GM18951 (cell line): ENCODE data around the gene APOL1.
"Not testable (repeated sequence)": the region's sequence is repeated elsewhere in the genome, so short reads cannot be mapped to it uniquely, and the experiment has no call there.

Source experiments
- POLR2A ChIP-seq: IDR thresholded peaks from 4 replicates; pipeline ENCODE4 v1.6.1; 2011; ENCODE audit warnings: mild to moderate bottlenecking; ENCODE audit not compliant: insufficient read length, insufficient read depth; ENCODE audit errors: extremely low read depth
- in situ Hi-C: fragments of 300-500 bp; cut with MboI; formaldehyde crosslinking; loops from one replicate; pipeline ENCODE4 v1.12.0; 2022; ENCODE audit warnings: low sequenced_read_pairs, mixed read lengths, inconsistent platforms; ENCODE audit not compliant: unreplicated experiment

The APOL1 gene

DNA sequence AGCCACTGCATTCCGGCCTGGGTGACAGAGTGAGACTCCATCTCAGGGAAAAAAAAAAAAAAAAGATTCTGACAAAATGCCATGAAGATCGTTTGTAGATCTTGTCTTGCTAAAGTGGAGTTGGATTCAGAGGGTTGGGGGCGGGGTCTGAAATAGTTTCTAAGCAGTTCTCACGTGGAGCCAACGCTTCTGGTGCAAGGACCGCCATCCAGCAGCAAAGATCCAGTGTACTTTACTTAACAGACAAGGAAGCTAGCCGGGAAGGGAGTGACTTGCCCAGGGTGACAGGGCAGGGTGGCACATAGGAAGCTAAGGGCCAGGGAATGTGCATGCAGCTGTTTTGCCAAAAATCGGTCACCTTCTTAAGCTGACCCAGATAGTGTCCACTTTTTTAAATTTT, 27.4 kb downstream of the APOL1 start:
- no peak for TF ChIP-seq POLR2A
- in situ Hi-C loops = no loop called here

GRCh38 chr22:36281781-36282327, 28.9 kb downstream of the APOL1 start:
- TF ChIP-seq POLR2A = no peak
- in situ Hi-C loops = no loop called here

- no peak for TF ChIP-seq POLR2A
- in situ Hi-C loops = no loop called here
Observed at GRCh38 chr22:36282328-36282831, 29.4 kb downstream of the APOL1 start.

- in situ Hi-C loops = no loop called here
- no peak for TF ChIP-seq POLR2A
Observed at GRCh38 chr22:36284171-36284571, 31.2 kb downstream of the APOL1 start.

- no peak for TF ChIP-seq POLR2A
- in situ Hi-C loops = no loop called here
Observed at GRCh38 chr22:36285017-36285416, 32.1 kb downstream of the APOL1 start.

- in situ Hi-C loops = no loop called here
Observed at GRCh38 chr22:36285545-36285944, 32.6 kb downstream of the APOL1 start.

GRCh38 chr22:36286096-36286957, 33.4 kb downstream of the APOL1 start:
- in situ Hi-C loops = no loop called here

More at GRCh38 chr22:36285545-36285944, 32.6 kb downstream of the APOL1 start:
- no peak for TF ChIP-seq POLR2A

GRCh38 chr22:36287881-36288515, 35.1 kb downstream of the APOL1 start:
- in situ Hi-C loops = no loop called here

More at GRCh38 chr22:36286096-36286957, 33.4 kb downstream of the APOL1 start:
- TF ChIP-seq POLR2A = no peak

DNA sequence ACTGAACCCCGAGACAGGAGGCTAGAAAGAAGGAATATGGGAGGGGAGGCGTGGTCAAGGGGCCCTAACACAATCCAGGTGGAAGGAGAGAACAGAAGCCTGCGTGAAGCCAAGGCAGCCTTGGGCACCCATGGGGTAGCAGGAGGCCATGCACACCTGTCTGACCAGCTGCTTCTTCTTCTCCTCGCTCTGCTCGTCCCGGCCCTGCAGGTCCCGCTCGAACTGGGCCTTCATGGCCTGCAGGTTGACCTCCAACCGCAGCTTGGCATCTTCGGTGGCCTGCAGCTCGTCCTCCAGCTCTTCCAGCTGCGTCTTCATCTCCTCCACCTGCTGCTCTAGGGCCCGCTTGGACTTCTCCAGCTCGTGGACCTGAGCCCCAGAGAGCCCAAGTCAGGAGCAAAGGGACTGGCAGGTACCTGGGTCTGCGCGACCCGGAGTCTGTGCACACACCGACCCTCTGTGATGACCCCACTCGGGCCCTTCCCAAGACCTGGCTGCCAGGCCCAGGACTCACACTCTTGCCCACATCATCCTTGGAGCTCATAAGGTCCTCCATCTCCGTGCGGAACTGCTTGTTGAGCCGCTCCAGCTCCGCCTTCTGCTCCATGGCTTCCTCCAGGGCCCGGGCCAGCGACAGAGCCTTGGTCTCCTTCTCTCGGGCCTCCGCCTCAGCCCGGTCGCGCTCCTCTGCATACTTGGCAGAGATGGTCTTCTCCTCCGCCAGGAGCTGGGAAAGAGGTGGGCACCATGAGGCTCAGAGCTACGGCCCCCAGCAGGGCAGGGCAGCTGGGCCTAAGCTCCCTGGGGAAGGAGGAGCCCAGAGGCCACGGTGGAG, 35.9 kb downstream of the APOL1 start:
- in situ Hi-C loops = no loop called here
- no peak for TF ChIP-seq POLR2A

More at GRCh38 chr22:36287881-36288515, 35.1 kb downstream of the APOL1 start:
- TF ChIP-seq POLR2A = no peak

- TF ChIP-seq POLR2A = no peak
- in situ Hi-C loops = no loop called here
Observed at GRCh38 chr22:36289406-36289870, 36.5 kb downstream of the APOL1 start.

- in situ Hi-C loops = not testable (repeated sequence)
Observed at GRCh38 chr22:36289948-36290371, 37.0 kb downstream of the APOL1 start.

DNA sequence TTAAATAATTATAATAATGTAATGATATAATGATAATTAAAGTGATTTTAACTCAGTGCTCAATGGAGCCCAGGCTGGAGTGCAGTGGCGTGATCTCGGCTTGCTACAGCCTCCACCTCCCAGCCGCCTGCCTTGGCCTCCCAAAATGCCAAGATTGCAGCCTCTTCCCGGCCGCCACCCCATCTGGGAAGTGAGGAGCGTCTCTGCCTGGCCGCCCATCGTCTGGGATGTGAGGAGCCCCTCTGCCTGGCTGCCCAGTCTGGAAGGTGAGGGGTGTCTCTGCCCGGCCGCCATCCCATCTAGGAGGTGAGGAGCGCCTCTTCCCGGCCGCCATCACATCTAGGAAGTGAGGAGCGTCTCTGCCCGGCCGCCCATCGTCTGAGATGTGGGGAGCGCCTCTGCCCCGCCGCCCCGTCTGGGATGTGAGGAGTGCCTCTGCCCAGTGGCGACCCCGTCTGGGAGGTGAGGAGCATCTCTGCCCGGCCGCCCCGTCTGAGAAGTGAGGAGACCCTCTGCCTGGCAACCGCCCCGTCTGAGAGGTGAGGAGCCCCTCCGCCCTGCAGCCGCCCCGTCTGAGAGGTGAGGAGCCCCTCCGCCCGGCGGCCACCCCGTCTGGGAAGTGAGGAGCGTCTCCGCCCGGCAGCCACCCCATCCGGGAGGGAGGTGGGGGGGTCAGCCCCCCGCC, 37.6 kb downstream of the APOL1 start:
- in situ Hi-C loops = not testable (repeated sequence)
